BE2C (cell line): ENCODE results near the gene HDAC8.

Source experiments
- DNase-seq: peaks from one replicate; pipeline ENCODE4 v3.0.0-alpha.2; 2020
- H3K27me3 ChIP-seq: fragments of 250-450 bp; sonication (Bioruptor Pico); 2 replicates; pipeline ENCODE4 v1.5.1; 2020; ENCODE audit warnings: mild to moderate bottlenecking
- H3K36me3 ChIP-seq: fragments of 250-450 bp; sonication (Bioruptor Pico); 2 replicates; pipeline ENCODE4 v1.5.1; 2020; ENCODE audit warnings: mild to moderate bottlenecking
- H3K4me1 ChIP-seq: fragments of 250-450 bp; sonication (Bioruptor Pico); 2 replicates; pipeline ENCODE4 v1.5.1; 2020
- H3K4me3 ChIP-seq: 2 replicates; pipeline ENCODE4 v1.5.1; 2011; ENCODE audit warnings: low read depth, low read length
- H3K9me3 ChIP-seq: fragments of 250-450 bp; sonication (Bioruptor Pico); 2 replicates; pipeline ENCODE4 v1.5.1; 2020
- TF ChIP-seq, protein P1 (sequence below): IDR thresholded peaks from 2 replicates; pipeline ENCODE4 v1.5.1; 2012; ENCODE audit warnings: mild to moderate bottlenecking, low read depth, low read length

Gene HDAC8

DNA sequence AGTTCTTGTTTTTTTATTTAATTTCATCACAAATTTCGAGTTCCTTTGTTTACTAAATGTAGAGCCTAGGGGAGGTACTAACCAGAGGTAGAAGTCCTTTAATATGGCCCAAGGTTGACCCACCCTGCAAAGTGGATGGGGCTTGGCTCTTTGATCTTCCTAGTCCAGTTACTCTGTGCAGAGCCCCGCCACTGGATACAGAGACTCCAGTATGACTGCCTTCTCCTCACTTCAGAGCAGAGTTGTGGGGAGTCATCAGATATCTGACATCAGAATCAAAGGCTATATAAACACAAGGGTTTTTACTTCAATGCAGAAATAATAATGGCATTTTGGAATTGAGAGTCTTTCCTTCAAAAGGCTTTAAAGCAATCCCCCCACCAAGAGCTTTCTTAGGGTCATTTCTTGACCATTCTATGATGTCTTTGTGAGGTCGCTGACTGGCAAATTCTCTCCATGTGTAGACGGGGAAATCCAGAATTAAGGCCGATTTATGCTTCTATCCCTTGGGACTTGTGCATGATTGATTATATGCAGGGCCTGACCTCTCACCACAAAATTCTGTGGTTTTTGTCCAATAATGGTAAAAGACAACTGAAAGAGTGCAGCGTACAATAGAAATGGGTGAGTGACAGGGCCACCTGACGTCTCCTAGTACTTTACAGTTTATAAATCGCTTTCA, 178.7 kb downstream of the HDAC8 start:
- Histone ChIP-seq H3K36me3 (no peaks in the 10 kb centered on the region), H3K4me3 (no peak overlapping the region), H3K9me3 (no peaks in the 10 kb centered on the region), H3K27me3 (no peaks in the 10 kb centered on the region), H3K4me1 (no peaks in the 10 kb centered on the region)
- no peak for DNase-seq
- TF ChIP-seq, protein P1, sequence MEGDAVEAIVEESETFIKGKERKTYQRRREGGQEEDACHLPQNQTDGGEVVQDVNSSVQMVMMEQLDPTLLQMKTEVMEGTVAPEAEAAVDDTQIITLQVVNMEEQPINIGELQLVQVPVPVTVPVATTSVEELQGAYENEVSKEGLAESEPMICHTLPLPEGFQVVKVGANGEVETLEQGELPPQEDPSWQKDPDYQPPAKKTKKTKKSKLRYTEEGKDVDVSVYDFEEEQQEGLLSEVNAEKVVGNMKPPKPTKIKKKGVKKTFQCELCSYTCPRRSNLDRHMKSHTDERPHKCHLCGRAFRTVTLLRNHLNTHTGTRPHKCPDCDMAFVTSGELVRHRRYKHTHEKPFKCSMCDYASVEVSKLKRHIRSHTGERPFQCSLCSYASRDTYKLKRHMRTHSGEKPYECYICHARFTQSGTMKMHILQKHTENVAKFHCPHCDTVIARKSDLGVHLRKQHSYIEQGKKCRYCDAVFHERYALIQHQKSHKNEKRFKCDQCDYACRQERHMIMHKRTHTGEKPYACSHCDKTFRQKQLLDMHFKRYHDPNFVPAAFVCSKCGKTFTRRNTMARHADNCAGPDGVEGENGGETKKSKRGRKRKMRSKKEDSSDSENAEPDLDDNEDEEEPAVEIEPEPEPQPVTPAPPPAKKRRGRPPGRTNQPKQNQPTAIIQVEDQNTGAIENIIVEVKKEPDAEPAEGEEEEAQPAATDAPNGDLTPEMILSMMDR, result no peak

DNA sequence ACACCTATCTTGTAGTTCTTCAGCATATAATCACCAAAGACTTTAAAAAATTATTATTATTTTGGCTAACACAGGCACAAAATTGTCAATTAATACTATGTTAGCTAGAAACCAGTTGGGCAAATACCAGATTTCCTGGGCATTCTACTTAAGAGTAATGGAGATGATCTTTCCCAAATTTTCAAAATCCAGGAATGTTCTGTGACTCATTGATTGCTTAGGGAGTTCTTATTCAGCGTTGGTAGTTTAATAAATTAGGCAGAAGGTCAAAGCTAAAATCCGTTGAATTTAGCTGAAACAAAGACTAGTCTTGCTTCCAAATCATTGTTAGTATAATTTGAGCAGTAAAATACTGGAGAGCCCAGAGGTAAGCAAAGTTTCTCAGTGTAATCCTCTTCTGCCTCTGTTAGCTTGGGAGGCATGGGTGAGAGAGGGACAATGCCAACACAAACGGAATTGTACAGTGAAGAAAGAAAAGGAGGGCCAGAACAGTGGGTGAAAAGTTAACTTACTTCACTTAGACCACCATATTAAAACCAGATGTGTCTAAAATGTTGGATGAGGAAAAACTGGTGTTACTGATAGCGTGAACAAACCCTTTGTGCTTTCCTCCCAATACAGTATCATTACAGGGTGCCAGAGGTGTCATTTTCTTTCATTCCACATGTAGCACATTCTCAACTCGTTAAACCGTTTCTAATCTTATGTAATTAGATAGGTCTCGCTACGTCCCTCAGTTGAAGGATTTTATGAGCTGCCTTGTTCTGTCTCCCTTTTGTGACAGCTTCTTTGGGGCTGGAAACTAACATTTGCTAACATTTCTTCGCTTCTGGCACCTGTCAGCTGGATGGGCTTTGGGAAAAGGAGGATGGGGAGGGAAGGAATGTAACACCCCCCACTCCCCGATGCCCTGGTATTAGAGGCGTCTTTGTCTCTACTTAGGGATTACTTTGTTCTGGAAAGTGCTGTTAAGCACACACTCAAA, 179.5 kb downstream of the HDAC8 start:
- Histone ChIP-seq H3K9me3 (no peaks in the 10 kb centered on the region), H3K4me1 (no peaks in the 10 kb centered on the region), H3K27me3 (no peaks in the 10 kb centered on the region), H3K4me3 (no peak overlapping the region), H3K36me3 (no peaks in the 10 kb centered on the region)
- DNase-seq, result no peak
- TF ChIP-seq, protein P1, result no peak

- Histone ChIP-seq H3K4me3 (no peak overlapping the region), H3K27me3 (no peaks in the 10 kb centered on the region), H3K9me3 (no peaks in the 10 kb centered on the region), H3K4me1 (no peaks in the 10 kb centered on the region), H3K36me3 (no peaks in the 10 kb centered on the region)
- DNase-seq, result no peak
- TF ChIP-seq, protein P1, result no peak
These were observed 180.6 kb downstream of the HDAC8 start for GRCh38 chrX:72392042-72392441.

DNA sequence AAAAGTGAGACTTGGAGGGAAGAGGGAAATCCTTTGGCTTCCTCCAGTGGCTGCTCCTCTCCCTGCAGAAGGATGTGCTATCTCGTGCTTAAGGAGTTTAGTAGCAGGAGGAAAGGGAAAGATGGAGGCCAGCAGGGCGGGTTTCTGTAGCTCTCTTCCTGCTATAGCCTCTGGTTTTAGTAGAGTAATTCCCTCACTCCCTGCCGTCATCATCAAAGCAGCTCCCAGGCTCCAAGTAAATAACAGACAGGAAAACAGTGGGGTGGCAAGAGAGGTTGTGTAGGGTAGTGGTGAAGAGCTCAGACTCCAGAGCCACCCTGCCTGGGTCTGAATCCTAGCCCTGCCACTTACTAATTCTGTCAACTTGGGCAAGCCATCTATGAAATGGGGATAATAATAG, 185.4 kb downstream of the HDAC8 start:
- no peaks in the 10 kb centered on the region for H3K9me3 ChIP-seq
- no peak for DNase-seq
- no peak overlapping the region for H3K4me3 ChIP-seq
- TF ChIP-seq, protein P1, result no peak
- no peaks in the 10 kb centered on the region for H3K36me3 ChIP-seq
- H3K27me3 ChIP-seq, result no peaks in the 10 kb centered on the region
- H3K4me1 ChIP-seq, result no peaks in the 10 kb centered on the region

GRCh38 chrX:72382202-72382595, 190.4 kb downstream of the HDAC8 start:
- no peaks in the 10 kb centered on the region for H3K4me1 ChIP-seq
- H3K4me3 ChIP-seq, result no peak overlapping the region
- no peaks in the 10 kb centered on the region for H3K27me3 ChIP-seq
- H3K9me3 ChIP-seq, result no peaks in the 10 kb centered on the region
- TF ChIP-seq, protein P1, result no peak
- H3K36me3 ChIP-seq, result no peaks in the 10 kb centered on the region
- no peak for DNase-seq
